ENCODE measurements around the gene BICC1.

The BICC1 gene

GRCh38 chr10:58516119-58516518 is 3.4 kb downstream of the BICC1 start:
- DNase-seq (ENCODE audit: low read depth, low spot score): no peak

GRCh38 chr10:58516671-58517070 is 4.0 kb downstream of the BICC1 start:
- no peak for DNase-seq (ENCODE audit: low read depth, low spot score)

GRCh38 chr10:58517081-58517480 is 4.4 kb downstream of the BICC1 start:
- no peak for DNase-seq (ENCODE audit: low read depth, low spot score)

- DNase-seq (ENCODE audit: low read depth, low spot score): no peak
Measured at GRCh38 chr10:58517491-58518355, 5.1 kb downstream of the BICC1 start.

- no peak for DNase-seq (ENCODE audit: low read depth, low spot score)
Measured at GRCh38 chr10:58518775-58519174, 6.1 kb downstream of the BICC1 start.

GRCh38 chr10:58529077-58529728 is 16.5 kb downstream of the BICC1 start:
- DNase-seq (ENCODE audit: low read depth, low spot score): no peak

- DNase-seq (ENCODE audit: low read depth, low spot score): peak; percentile 85
Measured at GRCh38 chr10:58531084-58531695, 18.5 kb downstream of the BICC1 start.

GRCh38 chr10:58535311-58535710 is 22.6 kb downstream of the BICC1 start:
- no peak for DNase-seq (ENCODE audit: low read depth, low spot score)

GRCh38 chr10:58543141-58543540 is 30.5 kb downstream of the BICC1 start:
- DNase-seq (ENCODE audit: low read depth, low spot score): no peak

- no peak for DNase-seq (ENCODE audit: low read depth, low spot score)
Measured at GRCh38 chr10:58544135-58544534, 31.5 kb downstream of the BICC1 start.

- no peak for DNase-seq (ENCODE audit: low read depth, low spot score)
Measured at GRCh38 chr10:58545427-58545826, 32.8 kb downstream of the BICC1 start.

GRCh38 chr10:58546137-58546536 is 33.5 kb downstream of the BICC1 start:
- no peak for DNase-seq (ENCODE audit: low read depth, low spot score)

- DNase-seq (ENCODE audit: low read depth, low spot score): no peak
Measured at GRCh38 chr10:58546722-58547445, 34.2 kb downstream of the BICC1 start.

- DNase-seq (ENCODE audit: low read depth, low spot score): no peak
Measured at GRCh38 chr10:58547963-58548362, 35.3 kb downstream of the BICC1 start.

GRCh38 chr10:58554316-58554715 is 41.6 kb downstream of the BICC1 start:
- no peak for DNase-seq (ENCODE audit: low read depth, low spot score)

- DNase-seq (ENCODE audit: low read depth, low spot score): no peak
Measured at GRCh38 chr10:58555170-58555929, 42.7 kb downstream of the BICC1 start.

GRCh38 chr10:58555930-58556311 is 43.2 kb downstream of the BICC1 start:
- no peak for DNase-seq (ENCODE audit: low read depth, low spot score)

GRCh38 chr10:58556516-58557165 is 44.0 kb downstream of the BICC1 start:
- DNase-seq (ENCODE audit: low read depth, low spot score): no peak

- no peak for DNase-seq (ENCODE audit: low read depth, low spot score)
Measured at GRCh38 chr10:58557714-58558113, 45.0 kb downstream of the BICC1 start.

- no peak for DNase-seq (ENCODE audit: low read depth, low spot score)
Measured at GRCh38 chr10:58560068-58560467, 47.4 kb downstream of the BICC1 start.

- DNase-seq (ENCODE audit: low read depth, low spot score): no peak
Measured at GRCh38 chr10:58565271-58565670, 52.6 kb downstream of the BICC1 start.

Data from ELF-1 (cell line).